K562 (cell line): ENCODE data around the gene WDR76. TPM values are rescaled to one million over a fixed set of nuclear protein-coding genes. Genes with fewer than 3 reads are reported as not detected.

Experiments used
- ATAC-seq: fragments of 200-7000 bp; cut with Tn5 transposase; 3 replicates; pipeline ENCODE4 v1.9.1; 2020; ENCODE audit warnings: moderate library complexity
- BruUV-seq: library from RNA; stranded (reverse); fragments of 400-500 nt; replicated peaks from 2 replicates; lab custom pipeline; 2021; lab: Mats Ljungman, UMichigan
- CTCF ChIA-PET: fragments of 300-600 bp; formaldehyde crosslinking; extraction: SDS; loops from one replicate; lab custom pipeline; 2021; ENCODE audit warnings: low intra/inter-chr PET ratio; lab: Yijun Ruan, JAX
- POLR2A ChIA-PET: fragments of 300-600, 350-650 bp; sonication (Branson Sonifier 250); formaldehyde crosslinking; extraction: SDS; loops from one replicate; lab custom pipeline; 2021; ENCODE audit warnings: antibody characterized with exemption, inconsistent platforms; lab: Yijun Ruan, JAX
- DNase-seq, 4 experiments: peaks; one replicate each; pipeline versions ENCODE4 v3.0.0 to v3.0.0-alpha.2; 2011 to 2018; ENCODE audit warnings: low spot score in 3 of 4, mixed read lengths in 3 of 4; ENCODE audit errors: extremely low read depth in 1 of 4
- FAIRE-seq: peaks from 2 replicates; lab custom pipeline; 2011; peaks lifted over from hg19 to GRCh38; lab: Jason Lieb, UNC
- H2AFZ ChIP-seq: 2 replicates; pipeline ENCODE4 v1.6.0; 2011; ENCODE audit warnings: low read depth, low read length, control low read depth, inconsistent platforms
- H3K27ac ChIP-seq: fragments of 200-600 bp; 3 replicates; pipeline ENCODE4 v1.8.0; 2011; ENCODE audit warnings: low read depth, mild to moderate bottlenecking, control low read depth, inconsistent platforms, low read length, moderate library complexity, mixed read lengths; ENCODE audit errors: extremely low read depth
- H3K27me3 ChIP-seq, 2 experiments: fragments of 300-600 bp in 1 of 2; 2 replicates in 1 of 2; 3 replicates in 1 of 2; pipeline versions ENCODE4 v1.6.0 to v1.8.0; 2011; ENCODE audit warnings: inconsistent platforms in 2 of 2, low read length in 2 of 2, mild to moderate bottlenecking in 1 of 2, mixed read lengths in 1 of 2, moderate library complexity in 1 of 2; ENCODE audit not compliant: control insufficient read depth in 2 of 2, insufficient read depth in 2 of 2
- H3K36me3 ChIP-seq: fragments of 300-600 bp; 3 replicates; pipeline ENCODE4 v1.8.0; 2011; ENCODE audit warnings: mild to moderate bottlenecking, low read length, inconsistent platforms; ENCODE audit not compliant: control insufficient read depth, insufficient read depth
- H3K4me1 ChIP-seq, 2 experiments: fragments of 200-600 bp in 1 of 2; replicated peaks in 1 of 2; 2 replicates in 1 of 2; 3 replicates in 1 of 2; pipeline versions ENCODE4 v1.5.1 to v1.8.0; 2011; ENCODE audit warnings: inconsistent platforms in 2 of 2, low read length in 2 of 2, mild to moderate bottlenecking in 1 of 2, mixed read lengths in 1 of 2, moderate library complexity in 1 of 2; ENCODE audit not compliant: control insufficient read depth in 2 of 2, insufficient read depth in 2 of 2
- H3K4me2 ChIP-seq: 2 replicates; pipeline ENCODE4 v1.6.1; 2011; ENCODE audit warnings: low read length, control low read depth, inconsistent platforms, mixed read lengths; ENCODE audit not compliant: insufficient read depth
- H3K4me3 ChIP-seq: fragments of 200-600 bp; sonication (generic), shearing (Covaris generic); 2 replicates; pipeline ENCODE4 v1.5.1; 2016; ENCODE audit warnings: control low read depth, inconsistent platforms
- H3K79me2 ChIP-seq: fragments of 200-600 bp; 3 replicates; pipeline ENCODE4 v1.8.0; 2011; ENCODE audit warnings: low read length, inconsistent platforms; ENCODE audit not compliant: control insufficient read depth, insufficient read depth
- H3K9ac ChIP-seq, 2 experiments: 2 replicates each; pipeline versions ENCODE4 v1.6.0 to v1.6.1; 2011; ENCODE audit warnings: low read depth in 2 of 2, low read length in 2 of 2, control low read depth in 1 of 2, inconsistent platforms in 1 of 2, mild to moderate bottlenecking in 1 of 2, mixed read lengths in 1 of 2; ENCODE audit not compliant: insufficient read depth in 1 of 2
- H3K9me1 ChIP-seq: one replicate; pipeline ENCODE4 v1.6.0; 2011; ENCODE audit warnings: inconsistent platforms, mild to moderate bottlenecking, low read length, moderate library complexity; ENCODE audit not compliant: control insufficient read depth, insufficient read depth
- H3K9me3 ChIP-seq: replicated peaks from 2 replicates; pipeline ENCODE4 v1.5.1; 2011; ENCODE audit warnings: low read depth, low read length, inconsistent platforms; ENCODE audit not compliant: control insufficient read depth, insufficient read depth
- H4K20me1 ChIP-seq: replicated peaks from 2 replicates; pipeline ENCODE4 v1.6.1; 2011; ENCODE audit warnings: low read length, inconsistent platforms, mixed read lengths; ENCODE audit not compliant: control insufficient read depth, insufficient read depth
- CTCF ChIP-seq, 3 experiments: IDR thresholded peaks in 2 of 3; conservative IDR thresholded peaks in 1 of 3; 2 replicates each; pipeline ENCODE4 v1.5.1; 2011 to 2012; ENCODE audit warnings: low read length in 3 of 3, mild to moderate bottlenecking in 3 of 3, control low read depth in 2 of 3, improper control_type of control experiment in 1 of 3, inconsistent platforms in 1 of 3, low read depth in 1 of 3, mixed read lengths in 1 of 3, moderate library complexity in 1 of 3; ENCODE audit not compliant: insufficient read depth in 2 of 3
- WGBS: fragments of 100-300 bp; shearing (Covaris generic); methylation state at CpG from one replicate; pipeline ENCODE4 v1.1.6; 2016; ENCODE audit warnings: low coverage, mixed read lengths; ENCODE audit not compliant: insufficient coverage; ENCODE audit errors: missing lambda C conversion rate; 5-methylcytosine and 5-hydroxymethylcytosine counted together
- in situ Hi-C: fragments of 300-500 bp; cut with MboI; formaldehyde crosslinking; loops from 4 replicates; pipeline ENCODE4 v1.15.0; 2018; ENCODE audit warnings: inconsistent platforms, mixed read lengths
- intact Hi-C: fragments of 100-400 bp; cut with micrococcal nuclease; formaldehyde crosslinking; loops from 2 replicates; pipeline ENCODE4 v1.14.2; 2022
- polyA plus RNA-seq, 8 experiments: library from polyadenylated mRNA; depleted of rRNA in 4 of 8; stranded (reverse) in 5 of 8; unstranded in 3 of 8; fragments of >200 nt; fragmentation: Nextera tagmentation in 2 of 8; fragmentation: Illumina TruSeq in 1 of 8; extraction: Ambion mirVana in 2 of 8; extraction: Trizol in 1 of 8; gene quantifications; 2 replicates each; pipeline versions ENCODE4 v1.2.1 to v1.2.3, GENCODE V29; 2011 to 2014; ENCODE audit warnings: inconsistent platforms in 1 of 8, missing spikeins in 1 of 8
- total RNA-seq, 7 experiments: library from RNA; depleted of rRNA in 6 of 7; stranded (reverse); fragments of >200 nt in 6 of 7; fragmentation: Illumina TruSeq in 2 of 7; extraction: Trizol in 2 of 7; gene quantifications; 2 replicates each; pipeline versions ENCODE4 v1.2.1 to v1.2.3, GENCODE V29; 2011 to 2021; ENCODE audit warnings: low replicate concordance in 1 of 7

The WDR76 gene
- total and polyA plus RNA-seq, 9 of the 15 experiments (the other 6 are each of a cell fraction or from before 2014, with no cell fraction given) = 9.8 to 69.5 (median 44.4) TPM

GRCh38 chr15:43912208-43912607 lies 85.4 kb downstream of the WDR76 start:
- no TSS peak for BruUV-seq
- FAIRE-seq = no peak
- Histone ChIP-seq H3K4me3 (no peak overlapping the region), H2AFZ (no peak overlapping the region), H4K20me1 (no peaks in the 10 kb centered on the region), H3K27ac (no peak overlapping the region), H3K9ac (no peak overlapping the region), H3K36me3 (no peaks in the 10 kb centered on the region), H3K27me3 (peaks cover 27 to 29% of the 10 kb centered on the region in 2 experiments), H3K4me1 (no peaks in the 10 kb centered on the region), H3K4me2 (no peak overlapping the region), H3K9me3 (no peaks in the 10 kb centered on the region), H3K9me1 (no peaks in the 10 kb centered on the region), H3K79me2 (no peaks in the 10 kb centered on the region)
- in situ Hi-C loops = no loop called here
- intact Hi-C loops = no loop called here
- WGBS = 0% methylated on average over 6 of the region's 6 CpGs
- POLR2A ChIA-PET = interaction anchor here (1.8 kb wide), 1 partner anchor 12 kb away, joined by 5 read pairs; no protein-coding TSS in a partner anchor
- DNase-seq = no peak
- no peak for ATAC-seq
- TF ChIP-seq CTCF (IDR thresholded peaks at IDR 0.05 in 2 of 3, conservative IDR thresholded peaks at IDR 0.05 in 1 of 3; ENCODE audit: insufficient read depth in 2 of 3, low read depth in 1 of 3, low read length in 3 of 3) = no peak
- CTCF ChIA-PET = no interaction called here
